ENCODE measurements around the gene TCF19. TPM values are rescaled to one million over a fixed set of nuclear protein-coding genes. Genes with fewer than 3 reads are reported as not detected.
"Not testable (repeated sequence)": the region's sequence is repeated elsewhere in the genome, so short reads cannot be mapped to it uniquely, and the experiment has no call there.

Gene TCF19
- total RNA-seq, 2 experiments from 2014 or later = 56.7 to 61.6 TPM

DNA sequence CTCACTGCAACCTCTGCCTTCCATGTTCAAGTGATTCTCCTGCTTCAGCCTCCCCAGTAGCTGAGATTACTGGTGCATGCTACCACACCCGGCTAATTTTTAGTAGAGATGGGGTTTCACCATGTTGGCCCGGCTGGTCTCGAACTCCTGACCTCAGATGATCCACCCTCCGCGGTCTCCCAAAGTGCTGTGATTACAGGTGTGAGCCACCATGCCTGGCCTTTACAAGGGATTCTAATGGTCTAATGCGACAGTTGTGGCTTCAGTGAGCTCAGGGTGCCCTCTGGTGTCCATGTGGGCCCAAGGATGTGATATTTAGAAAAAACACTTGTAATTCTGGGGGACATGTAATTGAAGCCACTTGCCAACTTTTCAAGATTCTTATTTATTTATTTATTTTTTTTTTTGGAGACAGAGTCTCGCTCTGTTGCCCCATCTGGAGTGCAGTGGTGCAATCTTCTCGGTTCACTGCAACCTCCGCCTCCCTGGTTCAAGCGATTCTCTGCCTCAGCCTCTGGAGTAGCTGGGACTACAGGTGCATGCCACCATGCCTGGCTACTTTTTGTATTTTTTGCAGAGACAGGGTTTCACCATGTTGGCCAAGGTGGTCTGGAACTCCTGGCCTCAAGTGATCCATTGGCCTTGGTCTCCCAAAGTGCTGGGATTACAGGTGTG, 34.2 kb downstream of the TCF19 start:
- CTCF ChIA-PET (ENCODE audit: unreplicated experiment) = interaction anchor here (1.2 kb wide), 1 partner anchor 54 kb away, joined by 5 read pairs; no protein-coding TSS in a partner anchor
- POLR2A ChIA-PET; H3K4me3 ChIP-seq (ENCODE audit: low read depth, low read length, poor library complexity, severe bottlenecking); H3K27ac ChIP-seq (ENCODE audit: low read depth, low read length, poor library complexity, severe bottlenecking); H4K20me1 ChIP-seq (ENCODE audit: insufficient read depth, low read length); H2AFZ ChIP-seq (ENCODE audit: low read length); H3K9me2 ChIP-seq (ENCODE audit: insufficient read depth, low read length); H3K9me3 ChIP-seq (ENCODE audit: low read length); H3K4me2 ChIP-seq (ENCODE audit: low read length); BruUV-seq (replicated peaks): not testable (repeated sequence)
- peak; percentile 82 for DNase-seq (ENCODE audit: low spot score)
- H3K79me2 ChIP-seq (ENCODE audit: insufficient read depth, low read depth, low read length) = peaks cover 21% of the 10 kb centered on the region; the same call in 1 of the 2 replicates
- TF ChIP-seq, protein P1, sequence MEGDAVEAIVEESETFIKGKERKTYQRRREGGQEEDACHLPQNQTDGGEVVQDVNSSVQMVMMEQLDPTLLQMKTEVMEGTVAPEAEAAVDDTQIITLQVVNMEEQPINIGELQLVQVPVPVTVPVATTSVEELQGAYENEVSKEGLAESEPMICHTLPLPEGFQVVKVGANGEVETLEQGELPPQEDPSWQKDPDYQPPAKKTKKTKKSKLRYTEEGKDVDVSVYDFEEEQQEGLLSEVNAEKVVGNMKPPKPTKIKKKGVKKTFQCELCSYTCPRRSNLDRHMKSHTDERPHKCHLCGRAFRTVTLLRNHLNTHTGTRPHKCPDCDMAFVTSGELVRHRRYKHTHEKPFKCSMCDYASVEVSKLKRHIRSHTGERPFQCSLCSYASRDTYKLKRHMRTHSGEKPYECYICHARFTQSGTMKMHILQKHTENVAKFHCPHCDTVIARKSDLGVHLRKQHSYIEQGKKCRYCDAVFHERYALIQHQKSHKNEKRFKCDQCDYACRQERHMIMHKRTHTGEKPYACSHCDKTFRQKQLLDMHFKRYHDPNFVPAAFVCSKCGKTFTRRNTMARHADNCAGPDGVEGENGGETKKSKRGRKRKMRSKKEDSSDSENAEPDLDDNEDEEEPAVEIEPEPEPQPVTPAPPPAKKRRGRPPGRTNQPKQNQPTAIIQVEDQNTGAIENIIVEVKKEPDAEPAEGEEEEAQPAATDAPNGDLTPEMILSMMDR (conservative IDR thresholded peaks at IDR 0.05; ENCODE audit: low read length) = peak; percentile 81
- peaks cover 15% of the 10 kb centered on the region for H3K36me3 ChIP-seq (ENCODE audit: insufficient read depth, low read length)
- peaks cover 38% of the 10 kb centered on the region for H3K4me1 ChIP-seq (ENCODE audit: insufficient read depth, low read length, poor library complexity, severe bottlenecking)
- intact Hi-C loops (cut with micrococcal nuclease; ENCODE audit: unreplicated experiment) = loop anchor here (1.0 kb wide), 1 partner anchor 55 kb away; no protein-coding TSS in a partner anchor

DNA sequence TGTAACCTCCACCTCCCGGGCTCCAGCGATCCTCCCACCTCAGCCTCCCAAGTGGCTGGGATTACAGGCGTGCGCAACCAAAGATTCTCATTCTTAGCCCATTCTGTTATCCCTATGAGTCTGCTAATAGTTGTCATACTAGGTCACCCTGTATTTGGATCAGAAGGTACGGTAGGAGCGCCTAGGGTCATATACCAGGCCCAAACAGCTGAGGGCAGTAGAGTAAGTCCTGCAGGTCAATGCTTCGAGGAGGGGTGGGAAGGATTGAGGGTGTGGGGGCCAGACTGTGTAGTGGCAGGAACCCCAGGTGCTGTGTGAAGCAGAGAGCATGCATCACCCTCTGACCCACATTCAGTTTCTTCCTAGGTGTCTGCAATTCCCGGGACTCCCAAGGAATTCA, 34.8 kb downstream of the TCF19 start:
- intact Hi-C loops (cut with micrococcal nuclease; ENCODE audit: unreplicated experiment) = no loop called here
- Histone ChIP-seq H3K27ac (ENCODE audit: low read depth, low read length, poor library complexity, severe bottlenecking) (no peak overlapping the region), H2AFZ (ENCODE audit: low read length) (no peak overlapping the region), H3K4me1 (ENCODE audit: insufficient read depth, low read length, poor library complexity, severe bottlenecking) (peaks cover 34% of the 10 kb centered on the region), H3K4me3 (ENCODE audit: low read depth, low read length, poor library complexity, severe bottlenecking) (no peak overlapping the region), H4K20me1 (ENCODE audit: insufficient read depth, low read length) (no peaks in the 10 kb centered on the region), H3K9me2 (ENCODE audit: insufficient read depth, low read length) (no peaks in the 10 kb centered on the region), H3K4me2 (ENCODE audit: low read length) (no peak overlapping the region), H3K79me2 (ENCODE audit: insufficient read depth, low read depth, low read length) (peaks cover 21% of the 10 kb centered on the region; the same call in 1 of the 2 replicates), H3K36me3 (ENCODE audit: insufficient read depth, low read length) (peaks cover 15% of the 10 kb centered on the region), H3K9me3 (ENCODE audit: low read length) (no peaks in the 10 kb centered on the region)
- no TSS peak for BruUV-seq (replicated peaks)
- ChIA-PET CTCF (ENCODE audit: unreplicated experiment) (no interaction called here), POLR2A (interaction anchor here (1.6 kb wide), 1 partner anchor 177 kb away, joined by 7 read pairs; no protein-coding TSS in a partner anchor)
- DNase-seq (ENCODE audit: low spot score) = no peak
- TF ChIP-seq, protein P1 (conservative IDR thresholded peaks at IDR 0.05; ENCODE audit: low read length) = no peak
- TF ChIP-seq EZH2phosphoT487 (IDR thresholded peaks at IDR 0.05; ENCODE audit: borderline replicate concordance, low read depth, low read length) = no peak

Measured in OCI-LY7 (cell line).